K562 (cell line): ENCODE results near the gene OCA2.

Source experiments
- BHLHE40 ChIP-seq: IDR thresholded peaks from 2 replicates; pipeline ENCODE4 v1.6.1; 2011; ENCODE audit warnings: low read length, improper control_type of control experiment
- CHD7 ChIP-seq: fragments of 200-600 bp; sonication (generic); IDR thresholded peaks from one replicate; pipeline ENCODE4 v1.6.1; 2012; ENCODE audit warnings: mild to moderate bottlenecking, low read depth, low read length, inconsistent platforms
- CTCF ChIP-seq, 3 experiments: IDR thresholded peaks in 2 of 3; conservative IDR thresholded peaks in 1 of 3; 2 replicates each; pipeline ENCODE4 v1.5.1; 2011 to 2012; ENCODE audit warnings: low read length in 3 of 3, mild to moderate bottlenecking in 3 of 3, control low read depth in 2 of 3, improper control_type of control experiment in 1 of 3, inconsistent platforms in 1 of 3, low read depth in 1 of 3, mixed read lengths in 1 of 3, moderate library complexity in 1 of 3; ENCODE audit not compliant: insufficient read depth in 2 of 3
- POLR2A ChIP-seq: fragments of 450-650 bp; conservative IDR thresholded peaks from 2 replicates; pipeline ENCODE4 v1.6.1; 2016
- REST ChIP-seq, 2 experiments: fragments of 450-650 bp; formaldehyde crosslinking in 1 of 2; IDR thresholded peaks; 2 replicates each; pipeline versions ENCODE4 v1.4.0 to v1.6.1; 2014 to 2020; ENCODE audit warnings: mild to moderate bottlenecking in 2 of 2, borderline replicate concordance in 1 of 2, low read depth in 1 of 2
- SMAD3 ChIP-seq: fragments of 450-650 bp; formaldehyde crosslinking; conservative IDR thresholded peaks from 2 replicates; pipeline ENCODE4 v1.4.0; 2020; ENCODE audit warnings: mild to moderate bottlenecking
- XRCC5 ChIP-seq: fragments of 200-400 bp; formaldehyde crosslinking; IDR thresholded peaks from 2 replicates; pipeline ENCODE4 v1.6.1; 2017; ENCODE audit warnings: low read depth, mild to moderate bottlenecking, low read length
- ZBTB7A ChIP-seq: IDR thresholded peaks from 2 replicates; pipeline ENCODE4 v1.6.1; 2011; ENCODE audit warnings: low read depth, mild to moderate bottlenecking, low read length, moderate library complexity, borderline replicate concordance; ENCODE audit not compliant: control insufficient read depth
- ZNF263 ChIP-seq: sonication (generic); formaldehyde crosslinking; IDR thresholded peaks from 2 replicates; pipeline ENCODE4 v1.8.0; 2022; ENCODE audit warnings: mild to moderate bottlenecking, missing genetic modification reagents, borderline replicate concordance

- TF ChIP-seq CTCF (IDR thresholded peaks at IDR 0.05 in 2 of 3, conservative IDR thresholded peaks at IDR 0.05 in 1 of 3; ENCODE audit: insufficient read depth in 2 of 3, low read depth in 1 of 3, low read length in 3 of 3), result no peak
- no peak for TF ChIP-seq POLR2A
- TF ChIP-seq XRCC5, result no peak
- no peak for TF ChIP-seq ZNF263
- no peak for TF ChIP-seq REST (IDR thresholded peaks at IDR 0.05; ENCODE audit: borderline replicate concordance)
- no peak for TF ChIP-seq REST (CRISPR knock-in tag; IDR thresholded peaks at IDR 0.05; ENCODE audit: low read depth)
- TF ChIP-seq ZBTB7A, result no peak
- no peak for TF ChIP-seq CHD7
- TF ChIP-seq BHLHE40, result no peak
- TF ChIP-seq SMAD3 (CRISPR knock-in tag), result no peak
These were observed 30.2 kb downstream of the OCA2 start for GRCh38 chr15:28068930-28069329.
